ENCODE results near the gene LYST.
"Not testable (repeated sequence)": the region's sequence is repeated elsewhere in the genome, so short reads cannot be mapped to it uniquely, and the experiment has no call there.

Gene LYST

GRCh38 chr1:235628316-235629005, 238.2 kb downstream of the LYST start:
- no peak for DNase-seq (ENCODE audit: low spot score)
- no peak for TF ChIP-seq CTCF (IDR thresholded peaks at IDR 0.05; ENCODE audit: extremely low read depth, insufficient read depth, missing control alignments)
- in situ Hi-C loops (cut with MboI; ENCODE audit: low pct_unique_long_range_greater_than_20kb, low sequenced_read_pairs, unreplicated experiment): no loop called here

- in situ Hi-C loops (cut with MboI; ENCODE audit: low pct_unique_long_range_greater_than_20kb, low sequenced_read_pairs, unreplicated experiment): no loop called here
- no peak for DNase-seq (ENCODE audit: low spot score)
- no peak for TF ChIP-seq CTCF (IDR thresholded peaks at IDR 0.05; ENCODE audit: extremely low read depth, insufficient read depth, missing control alignments)
Observed at GRCh38 chr1:235625831-235626230, 240.9 kb downstream of the LYST start.

GRCh38 chr1:235625340-235625739, 241.4 kb downstream of the LYST start:
- no peak for TF ChIP-seq CTCF (IDR thresholded peaks at IDR 0.05; ENCODE audit: extremely low read depth, insufficient read depth, missing control alignments)
- no peak for DNase-seq (ENCODE audit: low spot score)
- in situ Hi-C loops (cut with MboI; ENCODE audit: low pct_unique_long_range_greater_than_20kb, low sequenced_read_pairs, unreplicated experiment): no loop called here

- in situ Hi-C loops (cut with MboI; ENCODE audit: low pct_unique_long_range_greater_than_20kb, low sequenced_read_pairs, unreplicated experiment): no loop called here
- no peak for DNase-seq (ENCODE audit: low spot score)
- TF ChIP-seq CTCF (IDR thresholded peaks at IDR 0.05; ENCODE audit: extremely low read depth, insufficient read depth, missing control alignments): no peak
Observed at GRCh38 chr1:235624721-235625333, 241.9 kb downstream of the LYST start.

GRCh38 chr1:235622936-235623779, 243.5 kb downstream of the LYST start:
- in situ Hi-C loops (cut with MboI; ENCODE audit: low pct_unique_long_range_greater_than_20kb, low sequenced_read_pairs, unreplicated experiment): no loop called here
- no peak for TF ChIP-seq CTCF (IDR thresholded peaks at IDR 0.05; ENCODE audit: extremely low read depth, insufficient read depth, missing control alignments)
- DNase-seq (ENCODE audit: low spot score): no peak

- in situ Hi-C loops (cut with MboI; ENCODE audit: low pct_unique_long_range_greater_than_20kb, low sequenced_read_pairs, unreplicated experiment); DNase-seq (ENCODE audit: low spot score): not testable (repeated sequence)
Observed at GRCh38 chr1:235619149-235619548, 247.6 kb downstream of the LYST start.

- no peak for DNase-seq (ENCODE audit: low spot score)
- in situ Hi-C loops (cut with MboI; ENCODE audit: low pct_unique_long_range_greater_than_20kb, low sequenced_read_pairs, unreplicated experiment): no loop called here
- TF ChIP-seq CTCF (IDR thresholded peaks at IDR 0.05; ENCODE audit: extremely low read depth, insufficient read depth, missing control alignments): no peak
Observed at GRCh38 chr1:235617808-235618207, 248.9 kb downstream of the LYST start.
